IMR-90 (cell line): ENCODE data around the gene DUSP9. TPM values are rescaled to one million over a fixed set of nuclear protein-coding genes. Genes with fewer than 3 reads are reported as not detected.

Experiments used
- ATAC-seq: fragments of 200-7000 bp; cut with Tn5 transposase; 2 replicates; pipeline ENCODE4 v1.9.1; 2020; ENCODE audit warnings: low read depth, mild to moderate bottlenecking, moderate library complexity
- BruUV-seq: library from RNA; stranded (reverse); fragments of 400-500 nt; replicated peaks from 2 replicates; lab custom pipeline; 2021; lab: Mats Ljungman, UMichigan
- CTCF ChIA-PET: fragments of 300-600 bp; formaldehyde crosslinking; extraction: SDS; loops from one replicate; lab custom pipeline; 2021; ENCODE audit warnings: antibody characterized with exemption; lab: Yijun Ruan, JAX
- POLR2A ChIA-PET: fragments of 300-600 bp; sonication (Branson Sonifier 250); formaldehyde crosslinking; loops from one replicate; lab custom pipeline; 2022; ENCODE audit warnings: antibody characterized with exemption; ENCODE audit not compliant: unreplicated experiment; lab: Charles Lee
- DNase-seq: peaks from one replicate; pipeline ENCODE4 v3.0.0; 2013
- H2AFZ ChIP-seq: replicated peaks from 2 replicates; pipeline ENCODE3; 2013; ENCODE audit warnings: low read length, mild to moderate bottlenecking; ENCODE audit not compliant: poor library complexity
- H2AK5ac ChIP-seq: 2 replicates; pipeline ENCODE4 v1.6.1; 2013; ENCODE audit warnings: low read depth, low read length, inconsistent platforms
- H2AK9ac ChIP-seq: replicated peaks from 2 replicates; pipeline ENCODE3; 2013; ENCODE audit warnings: mild to moderate bottlenecking, low read depth, low read length, moderate library complexity; ENCODE audit not compliant: poor library complexity
- H2BK120ac ChIP-seq: 2 replicates; pipeline ENCODE4 v1.6.1; 2013; ENCODE audit warnings: low read depth, low read length, inconsistent platforms
- H2BK15ac ChIP-seq: 3 replicates; pipeline ENCODE4 v1.6.1; 2013; ENCODE audit warnings: low read depth, low read length, inconsistent platforms
- H2BK20ac ChIP-seq: 2 replicates; pipeline ENCODE4 v1.6.1; 2013; ENCODE audit warnings: low read depth, mild to moderate bottlenecking, inconsistent platforms, low read length, moderate library complexity
- H2BK5ac ChIP-seq: 2 replicates; pipeline ENCODE4 v1.6.1; 2013; ENCODE audit warnings: mild to moderate bottlenecking, low read depth, low read length, inconsistent platforms; ENCODE audit not compliant: poor library complexity, severe bottlenecking
- H3K14ac ChIP-seq: replicated peaks from 2 replicates; pipeline ENCODE4 v1.6.1; 2013; ENCODE audit warnings: low read depth, low read length, inconsistent platforms
- H3K18ac ChIP-seq: 2 replicates; pipeline ENCODE4 v1.6.1; 2013; ENCODE audit warnings: low read depth, low read length, control low read depth
- H3K23ac ChIP-seq: 2 replicates; pipeline ENCODE4 v1.6.1; 2013; ENCODE audit warnings: low read depth, low read length, inconsistent platforms
- H3K27ac ChIP-seq: 2 replicates; pipeline ENCODE4 v1.5.1; 2013; ENCODE audit warnings: mild to moderate bottlenecking, control low read depth, low read length; ENCODE audit not compliant: insufficient read depth
- H3K27me3 ChIP-seq: 2 replicates; pipeline ENCODE4 v1.6.1; 2013; ENCODE audit warnings: low read length; ENCODE audit not compliant: control insufficient read depth, insufficient read depth
- H3K36me3 ChIP-seq: 2 replicates; pipeline ENCODE4 v1.6.1; 2013; ENCODE audit warnings: low read length, mixed read lengths; ENCODE audit not compliant: control insufficient read depth, insufficient read depth
- H3K4ac ChIP-seq: 2 replicates; pipeline ENCODE4 v1.6.1; 2013; ENCODE audit warnings: low read depth, low read length, inconsistent platforms
- H3K4me1 ChIP-seq: 2 replicates; pipeline ENCODE4 v1.6.1; 2013; ENCODE audit warnings: low read length, mixed read lengths; ENCODE audit not compliant: control insufficient read depth, insufficient read depth
- H3K4me2 ChIP-seq: 2 replicates; pipeline ENCODE4 v1.6.1; 2013; ENCODE audit warnings: low read depth, mild to moderate bottlenecking, control low read depth, low read length, moderate library complexity
- H3K4me3 ChIP-seq: 2 replicates; pipeline ENCODE4 v1.5.1; 2013; ENCODE audit warnings: low read depth, mild to moderate bottlenecking, control low read depth, low read length, moderate library complexity; ENCODE audit not compliant: insufficient read depth
- H3K56ac ChIP-seq: 2 replicates; pipeline ENCODE4 v1.6.1; 2013; ENCODE audit warnings: low read length, inconsistent platforms; ENCODE audit not compliant: insufficient read depth; ENCODE audit errors: extremely low read depth
- H3K79me1 ChIP-seq, 2 experiments: 2 replicates each; pipeline ENCODE4 v1.6.1; 2013; ENCODE audit warnings: low read length in 2 of 2, inconsistent platforms in 1 of 2, low read depth in 1 of 2
- H3K9ac ChIP-seq: 2 replicates; pipeline ENCODE4 v1.6.1; 2013; ENCODE audit warnings: low read depth, low read length, control low read depth
- H3K9me1 ChIP-seq: 2 replicates; pipeline ENCODE4 v1.6.1; 2013; ENCODE audit warnings: low read length, inconsistent platforms; ENCODE audit not compliant: insufficient read depth
- H3K9me3 ChIP-seq: 2 replicates; pipeline ENCODE4 v1.6.1; 2013; ENCODE audit warnings: low read length; ENCODE audit not compliant: control insufficient read depth, insufficient read depth
- H4K20me1 ChIP-seq: 2 replicates; pipeline ENCODE4 v1.6.1; 2013; ENCODE audit warnings: low read length, inconsistent platforms; ENCODE audit not compliant: insufficient read depth
- H4K5ac ChIP-seq: 2 replicates; pipeline ENCODE4 v1.6.1; 2013; ENCODE audit warnings: mild to moderate bottlenecking, low read depth, low read length, control low read depth
- H4K8ac ChIP-seq, 2 experiments: 2 replicates each; pipeline ENCODE4 v1.6.1; 2013; ENCODE audit warnings: low read depth in 2 of 2, low read length in 2 of 2, control low read depth in 1 of 2, inconsistent platforms in 1 of 2
- H4K91ac ChIP-seq: 2 replicates; pipeline ENCODE4 v1.6.1; 2013; ENCODE audit warnings: low read depth, low read length, inconsistent platforms; ENCODE audit not compliant: insufficient read depth
- BHLHE40 ChIP-seq: fragments of 150-350 bp; IDR thresholded peaks from 2 replicates; pipeline ENCODE4 v1.6.1; 2016; ENCODE audit warnings: mild to moderate bottlenecking, low read depth, low read length
- CEBPB ChIP-seq: IDR thresholded peaks from 2 replicates; pipeline ENCODE4 v1.6.1; 2012; ENCODE audit warnings: low read depth, low read length, improper control_type of control experiment
- CHD1 ChIP-seq: IDR thresholded peaks from 2 replicates; pipeline ENCODE4 v1.6.1; 2012; ENCODE audit warnings: low read depth, low read length, improper control_type of control experiment
- FOS ChIP-seq: fragments of 150-350 bp; IDR thresholded peaks from 2 replicates; pipeline ENCODE4 v1.6.1; 2016; ENCODE audit warnings: low read depth, low read length
- MAZ ChIP-seq: IDR thresholded peaks from 2 replicates; pipeline ENCODE4 v1.6.1; 2012; ENCODE audit warnings: low read depth, mild to moderate bottlenecking, low read length, improper control_type of control experiment, moderate library complexity, borderline replicate concordance
- MXI1 ChIP-seq: IDR thresholded peaks from 2 replicates; pipeline ENCODE4 v1.6.1; 2012; ENCODE audit warnings: low read depth, mild to moderate bottlenecking, low read length, moderate library complexity, borderline replicate concordance
- NFE2L2 ChIP-seq: fragments of 150-350 bp; IDR thresholded peaks from 2 replicates; pipeline ENCODE4 v1.6.1; 2016; ENCODE audit warnings: low read depth, mild to moderate bottlenecking, low read length
- RAD21 ChIP-seq: IDR thresholded peaks from 2 replicates; pipeline ENCODE4 v1.6.1; 2012; ENCODE audit warnings: low read length, improper control_type of control experiment
- RFX5 ChIP-seq: IDR thresholded peaks from 2 replicates; pipeline ENCODE4 v1.8.0; 2012; ENCODE audit warnings: low read depth, mild to moderate bottlenecking, low read length, moderate library complexity
- SMC3 ChIP-seq: fragments of 150-350 bp; IDR thresholded peaks from 2 replicates; pipeline ENCODE4 v1.6.1; 2016; ENCODE audit warnings: low read depth, mild to moderate bottlenecking, antibody characterized with exemption, low read length, moderate library complexity
- WGBS, 2 experiments: methylation state at CpG; one replicate each; pipeline versions ENCODE4 v1.1.5 to v1.1.7; 2013; ENCODE audit warnings: missing lambda C conversion rate in 2 of 2; ENCODE audit not compliant: insufficient read length in 1 of 2; ENCODE audit errors: extremely low coverage in 2 of 2; 5-methylcytosine and 5-hydroxymethylcytosine counted together
- dilution Hi-C: fragments of 300-500 bp; cut with HindIII; formaldehyde crosslinking; loops from one replicate; pipeline ENCODE4 v1.14.3; 2018; ENCODE audit warnings: low sequenced_read_pairs; ENCODE audit not compliant: unreplicated experiment
- in situ Hi-C: fragments of 300-500 bp; cut with MboI; formaldehyde crosslinking; loops from 3 replicates; pipeline ENCODE4 v1.14.3; 2019; ENCODE audit warnings: low sequenced_read_pairs, inconsistent platforms, mixed read lengths
- intact Hi-C: fragments of 100-400 bp; cut with micrococcal nuclease; formaldehyde crosslinking; loops from 2 replicates; pipeline ENCODE4 v1.10.0; 2022
- polyA plus RNA-seq, 3 experiments: library from polyadenylated mRNA; depleted of rRNA; stranded (reverse); fragments of >200 nt; gene quantifications; 2 replicates each; pipeline ENCODE4 v1.2.3, GENCODE V29; 2012; ENCODE audit warnings: low replicate concordance in 1 of 3
- total RNA-seq: library from RNA; depleted of rRNA; stranded (reverse); fragments of >200 nt; gene quantifications from 2 replicates; pipeline ENCODE4 v1.2.3, GENCODE V29; 2012
- TF ChIP-seq, protein P1 (sequence below): fragments of 150-350 bp; IDR thresholded peaks from 2 replicates; pipeline ENCODE4 v1.6.1; 2017; ENCODE audit warnings: mild to moderate bottlenecking, antibody characterized with exemption, low read length, low read depth
- TF ChIP-seq, protein P2 (sequence below): conservative IDR thresholded peaks from 2 replicates; pipeline ENCODE4 v1.5.1; 2012; ENCODE audit warnings: mild to moderate bottlenecking, low read depth, low read length, improper control_type of control experiment
- TF ChIP-seq, protein P3 (sequence below): fragments of 150-350 bp; IDR thresholded peaks from 2 replicates; pipeline ENCODE4 v1.6.1; 2016; ENCODE audit warnings: low read depth, mild to moderate bottlenecking, low read length, moderate library complexity, borderline replicate concordance

The DUSP9 gene
- total and polyA plus RNA-seq, 2 of the 4 experiments (the other 2 are of a cell fraction), result under 0.01 to 0.09 TPM

DNA sequence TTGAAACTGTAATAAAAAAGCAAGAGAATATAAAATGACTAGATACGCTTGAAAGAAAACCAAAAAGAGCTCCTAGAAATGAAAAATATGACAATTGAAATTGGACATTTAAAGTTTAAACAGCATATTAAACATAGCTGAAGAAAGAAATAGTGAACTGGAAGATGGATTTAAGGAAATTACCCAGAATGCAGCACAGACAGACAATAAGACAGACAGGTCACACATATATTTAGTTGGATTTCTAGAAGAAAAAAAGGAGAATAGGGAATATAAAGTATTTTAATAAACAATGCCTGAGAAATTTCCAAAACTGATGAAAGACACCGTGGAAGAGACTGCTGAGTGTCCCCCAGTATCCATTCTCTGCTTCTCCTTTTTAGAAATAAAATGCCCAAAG is 6.6 kb downstream of the DUSP9 start:
- Histone ChIP-seq H4K91ac (no peak overlapping the region), H4K5ac (no peak overlapping the region), H3K23ac (no peak overlapping the region), H3K9me3 (peaks cover 3% of the 10 kb centered on the region), H3K36me3 (no peaks in the 10 kb centered on the region), H3K4ac (no peak overlapping the region), H3K4me1 (no peaks in the 10 kb centered on the region), H3K4me3 (no peak overlapping the region), H2BK120ac (no peak overlapping the region), H3K14ac (no peak overlapping the region), H4K8ac (no peak overlapping the region), H2BK20ac (no peak overlapping the region), H2AK9ac (no peak overlapping the region), H2BK15ac (no peak overlapping the region), H3K4me2 (no peak overlapping the region), H3K9ac (no peak overlapping the region), H3K79me1 (no peaks in the 10 kb centered on the region), H3K9me1 (no peaks in the 10 kb centered on the region), H3K18ac (no peak overlapping the region), H2AFZ (no peak overlapping the region), H3K27me3 (peaks cover 9% of the 10 kb centered on the region; the same call in 1 of the 2 replicates), H4K20me1 (no peaks in the 10 kb centered on the region), H3K56ac (no peak overlapping the region), H2AK5ac (no peak overlapping the region), H2BK5ac (no peak overlapping the region), H3K27ac (no peak overlapping the region)
- intact Hi-C loops (no loop called here), in situ Hi-C loops (loop anchor here (25.0 kb wide), 1 partner anchor 691 kb away; no protein-coding TSS in a partner anchor), dilution Hi-C loops (no loop called here)
- TF ChIP-seq RFX5, result no peak
- TF ChIP-seq SMC3, result no peak
- no peak for TF ChIP-seq RAD21
- TF ChIP-seq, protein P1, sequence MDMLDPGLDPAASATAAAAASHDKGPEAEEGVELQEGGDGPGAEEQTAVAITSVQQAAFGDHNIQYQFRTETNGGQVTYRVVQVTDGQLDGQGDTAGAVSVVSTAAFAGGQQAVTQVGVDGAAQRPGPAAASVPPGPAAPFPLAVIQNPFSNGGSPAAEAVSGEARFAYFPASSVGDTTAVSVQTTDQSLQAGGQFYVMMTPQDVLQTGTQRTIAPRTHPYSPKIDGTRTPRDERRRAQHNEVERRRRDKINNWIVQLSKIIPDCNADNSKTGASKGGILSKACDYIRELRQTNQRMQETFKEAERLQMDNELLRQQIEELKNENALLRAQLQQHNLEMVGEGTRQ, result no peak
- no peak for TF ChIP-seq CEBPB
- TF ChIP-seq MXI1, result no peak
- no peak for TF ChIP-seq NFE2L2
- TF ChIP-seq BHLHE40, result no peak
- TF ChIP-seq, protein P2, sequence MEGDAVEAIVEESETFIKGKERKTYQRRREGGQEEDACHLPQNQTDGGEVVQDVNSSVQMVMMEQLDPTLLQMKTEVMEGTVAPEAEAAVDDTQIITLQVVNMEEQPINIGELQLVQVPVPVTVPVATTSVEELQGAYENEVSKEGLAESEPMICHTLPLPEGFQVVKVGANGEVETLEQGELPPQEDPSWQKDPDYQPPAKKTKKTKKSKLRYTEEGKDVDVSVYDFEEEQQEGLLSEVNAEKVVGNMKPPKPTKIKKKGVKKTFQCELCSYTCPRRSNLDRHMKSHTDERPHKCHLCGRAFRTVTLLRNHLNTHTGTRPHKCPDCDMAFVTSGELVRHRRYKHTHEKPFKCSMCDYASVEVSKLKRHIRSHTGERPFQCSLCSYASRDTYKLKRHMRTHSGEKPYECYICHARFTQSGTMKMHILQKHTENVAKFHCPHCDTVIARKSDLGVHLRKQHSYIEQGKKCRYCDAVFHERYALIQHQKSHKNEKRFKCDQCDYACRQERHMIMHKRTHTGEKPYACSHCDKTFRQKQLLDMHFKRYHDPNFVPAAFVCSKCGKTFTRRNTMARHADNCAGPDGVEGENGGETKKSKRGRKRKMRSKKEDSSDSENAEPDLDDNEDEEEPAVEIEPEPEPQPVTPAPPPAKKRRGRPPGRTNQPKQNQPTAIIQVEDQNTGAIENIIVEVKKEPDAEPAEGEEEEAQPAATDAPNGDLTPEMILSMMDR, result no peak
- TF ChIP-seq, protein P3, sequence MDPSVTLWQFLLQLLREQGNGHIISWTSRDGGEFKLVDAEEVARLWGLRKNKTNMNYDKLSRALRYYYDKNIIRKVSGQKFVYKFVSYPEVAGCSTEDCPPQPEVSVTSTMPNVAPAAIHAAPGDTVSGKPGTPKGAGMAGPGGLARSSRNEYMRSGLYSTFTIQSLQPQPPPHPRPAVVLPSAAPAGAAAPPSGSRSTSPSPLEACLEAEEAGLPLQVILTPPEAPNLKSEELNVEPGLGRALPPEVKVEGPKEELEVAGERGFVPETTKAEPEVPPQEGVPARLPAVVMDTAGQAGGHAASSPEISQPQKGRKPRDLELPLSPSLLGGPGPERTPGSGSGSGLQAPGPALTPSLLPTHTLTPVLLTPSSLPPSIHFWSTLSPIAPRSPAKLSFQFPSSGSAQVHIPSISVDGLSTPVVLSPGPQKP, result no peak
- no peak for TF ChIP-seq CHD1
- TF ChIP-seq MAZ, result no peak
- no peak for TF ChIP-seq FOS
- ChIA-PET POLR2A (no interaction called here), CTCF (no interaction called here)
- DNase-seq (no peak), ATAC-seq (no peak)
- WGBS, 2 experiments, result no CpG with 5 or more reads among the region's 2 CpGs
- BruUV-seq, result no TSS peak
